GM10266 (cell line): ENCODE measurements around the gene SNU13.
A peak's percentile ranks its signal among the peaks of the same experiment; 100 is the strongest.

Source experiments
- DNase-seq: peaks from one replicate; pipeline ENCODE4 v3.0.0; 2012; ENCODE audit errors: extremely low spot score
- CTCF ChIP-seq: IDR thresholded peaks from 2 replicates; pipeline ENCODE4 v1.5.1; 2012; ENCODE audit warnings: mild to moderate bottlenecking, low read depth; ENCODE audit not compliant: control insufficient read depth, insufficient read depth; ENCODE audit errors: missing control alignments

The SNU13 gene

DNA sequence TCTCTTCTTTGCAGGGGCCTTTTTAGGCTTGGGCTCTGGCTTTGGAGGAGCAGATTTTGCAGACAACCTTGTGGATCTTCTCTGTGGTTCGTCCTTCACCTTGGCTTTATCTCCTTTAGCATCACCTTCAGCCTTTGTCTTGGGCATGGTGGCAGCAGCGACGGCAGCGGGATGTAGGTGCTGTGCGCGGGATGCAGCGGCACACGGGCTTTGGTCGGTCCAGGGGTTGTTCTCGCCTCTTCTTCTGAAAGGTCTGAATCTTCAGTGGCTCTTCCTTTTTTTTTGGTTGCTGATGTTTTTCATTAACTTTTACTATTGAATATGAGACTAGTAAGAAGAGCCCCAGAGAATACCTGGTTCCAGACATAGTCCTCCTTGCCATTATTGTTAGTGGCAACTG lies 20.7 kb upstream of the SNU13 start:
- TF ChIP-seq CTCF = no peak
- DNase-seq = no peak

GRCh38 chr22:41702763-41703162 lies 14.1 kb upstream of the SNU13 start:
- no peak for DNase-seq
- TF ChIP-seq CTCF = no peak

DNA sequence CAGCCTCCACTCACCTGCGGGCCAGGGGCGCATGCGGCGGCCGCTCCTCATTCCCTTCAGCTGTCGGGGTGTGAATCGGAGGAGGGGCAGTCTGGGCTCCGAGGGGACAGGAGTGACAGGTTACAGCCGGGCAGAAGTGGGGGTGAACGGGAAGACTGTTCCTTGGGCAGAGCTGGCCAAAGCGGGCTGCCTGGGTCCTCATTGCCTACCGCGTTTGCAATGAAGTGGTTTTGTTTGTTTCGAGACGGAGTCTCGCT lies 11.4 kb upstream of the SNU13 start:
- DNase-seq = no peak
- TF ChIP-seq CTCF = no peak

DNA sequence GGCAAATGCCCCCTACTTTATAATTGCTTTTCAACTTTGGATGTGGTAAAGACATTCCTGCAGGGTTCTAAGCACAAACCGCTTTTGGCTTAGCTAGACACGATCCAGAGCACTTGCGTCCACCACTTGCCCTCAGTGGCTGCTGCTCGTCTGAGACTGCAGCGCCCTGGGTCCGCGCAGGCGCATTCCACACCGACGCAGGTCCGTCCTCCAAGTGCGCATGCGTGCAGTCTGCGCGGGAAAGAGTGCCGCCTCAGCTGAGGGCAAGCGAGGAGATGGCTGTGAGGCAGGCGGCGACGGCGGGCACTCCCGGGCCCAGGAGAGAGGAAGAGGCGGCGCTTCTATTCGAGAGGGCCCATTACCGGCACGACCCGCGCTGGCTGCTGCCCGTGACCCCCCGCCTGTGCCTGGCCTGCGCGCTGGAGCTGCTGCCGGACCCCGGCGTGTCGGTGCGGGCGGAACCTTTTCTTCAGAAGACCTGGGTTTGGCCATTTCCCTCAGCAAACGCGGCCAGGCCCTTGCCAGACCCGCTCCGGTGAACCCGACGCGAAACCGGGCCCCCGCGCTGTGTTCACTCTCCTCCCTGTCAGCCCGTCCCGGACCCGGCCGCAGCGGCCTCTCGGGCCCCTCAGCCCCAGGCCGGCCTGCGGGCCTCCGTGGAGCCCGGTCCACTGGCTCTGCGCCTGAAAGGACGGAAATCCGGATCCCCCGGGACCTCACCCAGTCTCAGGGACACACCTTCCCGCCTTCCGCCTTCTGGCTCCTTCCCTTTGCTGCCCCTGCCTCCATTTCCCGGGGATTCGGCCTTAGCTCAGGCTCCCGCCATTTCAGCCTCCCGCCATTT lies 10.8 kb upstream of the SNU13 start, which contains the start of gene MEI1:
TSS of gene MEI1 (plus strand) at position 240 of the 844 bp plus-strand sequence. CDS start at position 276, 36 bp downstream.
- DNase-seq = peak; percentile 90
- no peak for TF ChIP-seq CTCF

- DNase-seq = peak; percentile 88
- peak; percentile 96 for TF ChIP-seq CTCF
Observed at GRCh38 chr22:41697126-41697775, 8.6 kb upstream of the SNU13 start.

- peak; percentile 5 for TF ChIP-seq CTCF
- no peak for DNase-seq
Observed at GRCh38 chr22:41696703-41697102, 8.0 kb upstream of the SNU13 start.

DNA sequence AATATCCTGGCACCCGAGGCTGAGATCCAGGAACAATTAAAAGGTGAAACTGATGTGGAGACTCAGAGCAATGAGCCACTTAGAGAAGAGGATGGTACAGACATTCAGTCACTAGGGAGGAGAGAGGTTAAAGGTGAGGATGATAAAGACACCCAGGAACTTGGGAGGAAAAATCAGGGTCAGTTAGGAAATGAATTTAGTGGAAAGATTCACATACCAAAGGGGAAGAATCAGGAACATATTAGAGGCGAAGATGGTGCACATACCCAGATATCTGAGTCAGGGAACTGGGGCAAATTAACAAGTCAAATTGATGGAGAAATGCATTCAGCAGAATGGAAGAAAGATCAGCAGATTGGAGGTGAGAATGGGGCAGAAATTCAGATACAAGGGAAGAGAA lies 6.5 kb upstream of the SNU13 start:
- no peak for TF ChIP-seq CTCF
- DNase-seq = no peak
